ENCODE measurements around the gene FSIP1.
A peak's percentile ranks its signal among the peaks of the same experiment; 100 is the strongest.
"Not testable (repeated sequence)": the region's sequence is repeated elsewhere in the genome, so short reads cannot be mapped to it uniquely, and the experiment has no call there.

Gene FSIP1

DNA sequence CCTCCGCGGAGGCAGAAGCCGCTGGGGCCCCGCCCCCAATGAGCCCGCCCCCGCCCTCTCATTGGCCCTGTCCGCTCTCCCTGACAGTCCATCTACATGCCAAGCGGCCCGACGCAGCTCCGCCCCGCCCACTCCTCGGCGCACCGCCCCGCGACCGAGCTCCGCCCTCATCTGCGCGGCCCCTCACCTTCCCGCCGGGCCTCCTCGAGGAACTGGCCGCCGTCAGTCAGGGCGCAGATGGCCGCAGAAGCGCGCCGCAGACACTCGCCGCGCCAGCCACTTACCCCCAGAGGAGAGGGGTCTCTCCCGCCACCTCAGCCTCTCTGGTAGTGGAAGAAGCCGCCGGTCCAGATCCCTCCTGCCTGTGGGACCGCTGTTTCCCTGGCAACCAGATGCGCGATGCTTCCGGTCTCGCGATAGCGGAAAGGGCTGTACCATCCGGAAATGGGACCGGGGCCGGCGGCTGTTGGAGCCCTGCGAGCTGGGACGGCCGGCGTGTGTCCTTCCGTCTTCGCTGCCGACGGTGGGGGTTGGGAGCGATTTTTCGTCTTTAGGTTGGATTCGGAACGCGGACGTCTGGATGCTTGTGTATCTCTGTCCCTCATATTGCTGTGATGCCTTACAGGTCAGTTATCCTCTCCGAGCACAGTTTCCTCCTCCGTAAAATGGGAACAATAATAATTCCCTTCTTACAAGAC lies at the start of gene FSIP1:
Gene FSIP1, minus strand, starts transcription at position 401 of the 698 bp plus-strand sequence. CDS start 6,317 bp downstream, outside the sequence.
- DNase-seq, result peak; percentile 97

DNA sequence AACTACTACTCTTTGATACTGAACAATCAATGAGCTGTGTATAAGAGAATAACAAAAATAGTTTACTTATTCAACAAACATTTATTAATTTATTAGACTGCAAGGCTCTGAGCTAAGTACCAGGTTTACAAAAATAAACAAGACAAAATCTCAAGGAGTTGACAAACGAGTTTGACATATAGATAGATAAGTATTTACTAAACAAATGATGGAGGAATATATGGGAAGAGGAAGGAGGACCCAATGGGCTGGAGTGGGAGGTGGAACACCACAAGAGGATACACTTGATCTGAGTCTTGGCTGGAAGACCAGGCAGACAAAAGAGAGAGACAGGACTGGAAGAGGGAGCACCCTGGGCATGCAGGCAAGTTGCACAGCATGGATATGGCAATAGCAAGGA lies 47.5 kb upstream of the FSIP1 start:
- DNase-seq, result peak; percentile 34

DNA sequence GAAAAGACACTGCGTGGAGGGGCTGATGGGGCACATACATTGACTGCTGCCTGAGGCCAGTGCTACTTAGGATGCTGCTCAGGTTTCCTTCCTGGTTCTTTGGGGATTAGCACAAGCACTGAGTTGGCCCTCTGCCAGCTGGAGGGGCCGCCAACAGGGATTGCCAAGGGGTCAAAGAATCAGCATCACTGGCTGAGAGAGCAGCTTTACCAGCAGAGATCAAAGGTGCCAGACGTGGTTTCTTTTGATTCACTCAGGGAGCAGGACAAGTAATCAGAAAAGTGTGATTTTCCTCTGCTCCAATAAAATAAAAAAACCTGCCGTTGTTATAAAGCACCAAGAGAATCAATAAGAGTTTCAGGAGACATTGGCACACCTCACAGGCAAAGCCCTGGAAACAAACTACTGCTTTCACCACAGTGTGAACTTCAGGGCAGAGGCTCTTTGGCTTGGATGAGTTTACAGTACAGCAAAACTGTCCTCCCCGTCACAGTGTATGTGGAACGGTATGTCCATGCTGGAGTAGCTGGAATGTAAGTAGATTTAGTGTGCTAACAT lies 45.8 kb upstream of the FSIP1 start:
- peak; percentile 12 for DNase-seq

DNA sequence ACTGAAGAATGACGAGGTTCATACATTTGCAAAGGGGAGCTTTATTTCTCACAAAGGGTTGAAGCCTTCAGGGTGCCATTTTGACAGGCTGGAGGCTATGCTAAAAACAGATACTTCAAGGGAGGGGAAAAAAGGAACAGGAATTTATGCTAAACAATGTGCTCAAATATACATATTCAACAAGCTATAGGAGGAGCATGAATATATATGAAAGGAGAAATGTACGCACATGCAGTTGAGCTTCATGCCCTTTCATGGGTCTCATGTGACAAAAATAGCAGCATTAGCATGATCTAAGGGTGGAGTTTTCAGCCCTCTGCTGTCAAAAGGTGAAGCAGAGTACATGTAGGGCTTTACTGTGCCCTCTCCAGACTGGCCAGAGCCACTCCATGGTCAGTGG lies 44.3 kb upstream of the FSIP1 start:
- DNase-seq, result no peak

DNA sequence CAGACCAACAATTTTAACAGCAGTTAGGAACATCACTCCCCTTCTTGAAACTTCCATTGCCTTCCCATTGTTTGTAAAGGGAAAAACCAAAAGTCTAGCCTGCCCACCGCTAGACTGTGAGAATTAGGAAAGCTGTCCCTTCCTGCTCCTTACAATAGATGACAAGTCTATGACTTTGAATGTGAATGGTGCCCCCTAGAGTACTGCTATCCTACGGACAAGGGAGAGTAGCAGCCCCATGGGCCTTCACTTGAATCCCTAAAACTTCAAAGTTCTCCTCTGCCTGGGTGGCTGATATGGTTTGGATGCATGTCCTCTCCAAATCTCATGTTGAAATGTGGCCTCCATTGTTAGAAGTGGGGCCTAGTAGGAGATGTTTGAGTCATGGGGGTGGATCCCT lies 41.0 kb upstream of the FSIP1 start:
- no peak for DNase-seq

DNA sequence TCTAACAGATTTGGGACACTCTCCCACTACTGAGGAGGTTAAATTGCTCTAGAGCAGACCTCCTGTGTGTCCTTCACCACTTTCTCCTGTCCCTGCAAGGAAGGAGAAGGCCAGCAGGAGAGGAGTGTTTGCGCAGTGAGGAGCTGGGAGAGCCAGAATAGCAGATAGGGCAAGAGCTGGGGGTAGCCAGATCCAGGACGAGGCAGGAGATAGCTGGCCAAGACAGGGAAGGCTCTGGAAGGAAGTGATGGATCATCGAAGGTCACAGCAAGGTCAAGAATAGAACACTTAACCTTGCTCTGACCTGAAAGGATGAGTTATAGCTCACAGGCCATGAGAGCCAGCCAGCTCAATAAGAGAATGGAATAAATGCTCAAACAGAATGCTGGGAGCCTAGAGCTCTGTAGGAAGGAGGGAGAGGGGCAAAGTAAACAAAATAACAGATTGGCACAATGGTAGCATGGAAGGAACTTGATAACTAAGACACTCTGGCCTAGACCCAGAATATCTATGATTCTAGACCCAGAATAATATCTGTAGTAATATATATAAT lies 37.5 kb upstream of the FSIP1 start:
- DNase-seq, result no peak

DNA sequence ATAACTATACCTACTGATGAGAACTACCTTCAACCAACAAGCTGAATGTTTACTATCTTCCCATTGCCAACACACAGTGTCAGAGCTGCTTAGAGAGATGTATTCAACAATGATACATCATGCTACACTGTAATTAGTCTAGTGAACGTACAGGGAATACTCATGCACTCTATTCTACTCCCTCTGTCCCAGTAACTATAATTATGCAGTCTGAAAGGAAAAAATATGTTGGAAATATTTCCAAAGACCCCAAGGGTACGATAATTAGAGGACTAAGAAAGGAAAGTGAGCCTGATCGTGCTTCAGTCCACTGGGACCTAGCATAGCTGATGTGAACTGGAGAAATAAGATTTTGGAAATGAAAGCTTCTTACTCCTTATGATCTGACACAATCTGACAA lies 36.9 kb upstream of the FSIP1 start:
- no peak for DNase-seq

DNA sequence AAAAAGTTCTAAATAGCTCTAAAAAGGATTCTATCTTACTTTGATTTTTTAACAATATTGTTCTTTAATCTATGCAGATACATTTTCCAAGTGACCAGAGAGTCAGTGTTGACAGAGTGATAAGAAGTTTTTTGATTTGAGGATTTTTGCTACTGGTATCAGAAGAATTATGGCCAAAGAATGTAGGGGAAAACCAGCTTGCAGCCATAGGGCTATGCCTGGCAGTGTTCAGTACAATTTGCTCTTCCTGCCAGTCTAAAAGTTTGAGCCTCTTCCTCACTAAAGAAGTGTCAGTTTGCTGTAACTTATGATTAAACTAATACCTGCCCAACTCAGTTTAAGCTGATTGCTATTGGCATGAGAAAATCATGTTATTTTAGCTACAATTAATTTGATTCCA lies 35.3 kb upstream of the FSIP1 start:
- DNase-seq, result no peak

DNA sequence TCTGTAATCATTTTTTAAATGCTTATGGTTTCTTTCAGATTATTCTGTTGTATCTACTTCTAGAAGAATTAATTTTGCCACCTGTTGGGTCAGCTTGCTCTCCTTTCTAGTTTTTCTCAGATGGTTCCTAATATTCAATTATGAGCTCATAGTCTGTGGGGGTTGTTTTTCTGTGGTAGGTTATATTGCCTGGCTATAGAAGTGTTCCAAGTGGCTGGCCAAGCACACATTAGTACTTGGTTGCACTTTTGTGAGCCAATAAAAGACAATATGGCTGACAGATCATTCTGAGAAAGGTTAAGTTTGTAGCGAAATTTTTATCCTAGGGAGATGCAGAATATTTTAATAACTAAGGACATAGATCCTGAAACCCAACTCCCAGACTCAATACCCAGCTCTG lies 31.8 kb upstream of the FSIP1 start:
- no peak for DNase-seq

DNA sequence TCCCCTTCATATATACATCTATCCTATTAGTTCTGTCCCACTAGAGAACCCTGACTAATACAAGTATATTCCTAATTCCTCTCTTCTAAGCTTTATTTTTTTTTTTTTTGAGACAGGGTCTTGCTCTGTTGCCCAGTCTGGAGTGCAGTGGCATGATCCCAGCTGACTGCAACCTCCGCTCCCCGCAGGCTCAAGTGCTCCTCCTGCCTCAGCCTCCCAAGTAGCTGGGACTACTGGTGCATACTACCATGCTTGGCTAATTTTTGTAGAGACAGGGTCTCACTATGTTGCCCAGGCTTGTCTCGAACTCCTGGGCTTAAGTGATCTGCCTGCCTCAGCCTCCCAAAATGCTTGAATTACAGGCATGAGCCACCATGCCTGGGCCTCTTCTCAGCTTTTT lies 30.0 kb upstream of the FSIP1 start:
- DNase-seq, result not testable (repeated sequence)

DNA sequence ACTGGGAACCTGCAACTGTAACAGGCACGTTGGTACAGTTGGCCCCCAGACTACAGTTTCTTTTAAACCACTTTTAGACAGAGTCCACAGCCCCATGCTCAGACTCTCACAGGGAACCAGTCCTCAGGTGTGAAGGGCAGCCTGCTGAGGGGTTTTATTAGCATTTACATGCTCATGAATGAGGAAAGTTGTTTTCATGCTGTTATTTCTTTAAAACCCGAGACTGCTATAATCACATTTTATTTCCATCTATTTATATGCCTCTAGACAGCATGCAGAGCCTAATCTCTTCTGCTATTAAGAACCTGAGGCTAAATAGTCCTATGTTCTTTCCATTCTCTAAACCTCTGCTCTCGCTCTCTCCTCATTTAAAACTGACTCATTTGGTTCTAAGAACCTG lies 26.3 kb upstream of the FSIP1 start:
- no peak for DNase-seq

DNA sequence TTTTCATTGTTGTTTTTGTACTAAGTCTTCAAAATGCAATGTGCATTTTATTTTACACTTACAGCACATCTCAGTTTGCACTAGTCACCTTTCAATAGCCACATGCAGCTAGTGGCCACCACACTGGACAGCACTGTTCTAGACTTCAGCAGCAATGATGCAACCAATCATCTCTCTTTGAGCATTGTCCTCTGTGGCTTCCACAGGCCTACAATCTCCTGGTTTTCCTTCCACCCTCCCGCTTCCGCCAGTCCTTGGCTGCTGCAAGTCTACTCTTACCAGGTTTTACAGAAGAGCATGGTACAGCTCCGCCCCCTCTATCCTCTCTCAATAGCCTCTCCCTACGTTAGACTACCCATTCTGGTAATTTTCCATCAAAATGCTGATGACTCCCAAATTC lies 25.1 kb upstream of the FSIP1 start:
- DNase-seq, result no peak

DNA sequence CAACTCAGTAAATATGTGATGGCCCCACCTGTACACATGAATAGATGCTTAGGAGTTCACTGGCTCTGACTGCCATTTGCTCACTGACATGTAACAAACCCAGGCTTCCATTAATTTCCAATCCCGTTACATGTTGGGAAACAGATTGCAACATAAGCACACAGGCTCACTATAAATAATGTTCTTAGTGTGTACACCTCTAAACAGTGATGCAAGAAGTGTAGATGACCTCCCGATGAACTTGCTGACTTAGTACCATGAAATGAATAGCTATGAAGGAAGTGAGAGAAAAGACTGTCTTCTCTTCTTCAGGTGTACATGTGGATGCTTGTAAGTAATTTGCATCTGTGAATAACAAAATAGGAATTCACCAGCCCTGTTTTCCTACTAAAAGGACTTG lies 21.4 kb upstream of the FSIP1 start:
- DNase-seq, result no peak

DNA sequence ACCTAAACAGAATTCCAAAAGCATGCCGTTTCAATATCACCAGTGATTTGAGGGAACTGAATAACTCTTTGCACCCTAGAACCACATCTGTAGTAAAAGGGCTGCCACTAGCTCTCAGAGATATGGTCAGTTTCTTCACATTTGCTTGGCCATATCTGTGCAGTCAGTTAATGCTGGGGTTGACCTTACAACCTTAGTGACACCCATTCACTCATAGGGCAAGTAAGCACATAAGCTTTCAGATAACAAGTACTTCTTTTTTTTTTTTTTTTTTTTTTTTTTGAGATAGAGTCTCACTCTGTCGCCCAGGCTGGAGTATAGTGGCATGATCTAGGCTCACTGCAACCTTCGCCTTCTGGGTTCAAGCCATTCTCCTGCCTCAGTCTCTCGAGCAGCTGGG lies 20.4 kb upstream of the FSIP1 start:
- no peak for DNase-seq

DNA sequence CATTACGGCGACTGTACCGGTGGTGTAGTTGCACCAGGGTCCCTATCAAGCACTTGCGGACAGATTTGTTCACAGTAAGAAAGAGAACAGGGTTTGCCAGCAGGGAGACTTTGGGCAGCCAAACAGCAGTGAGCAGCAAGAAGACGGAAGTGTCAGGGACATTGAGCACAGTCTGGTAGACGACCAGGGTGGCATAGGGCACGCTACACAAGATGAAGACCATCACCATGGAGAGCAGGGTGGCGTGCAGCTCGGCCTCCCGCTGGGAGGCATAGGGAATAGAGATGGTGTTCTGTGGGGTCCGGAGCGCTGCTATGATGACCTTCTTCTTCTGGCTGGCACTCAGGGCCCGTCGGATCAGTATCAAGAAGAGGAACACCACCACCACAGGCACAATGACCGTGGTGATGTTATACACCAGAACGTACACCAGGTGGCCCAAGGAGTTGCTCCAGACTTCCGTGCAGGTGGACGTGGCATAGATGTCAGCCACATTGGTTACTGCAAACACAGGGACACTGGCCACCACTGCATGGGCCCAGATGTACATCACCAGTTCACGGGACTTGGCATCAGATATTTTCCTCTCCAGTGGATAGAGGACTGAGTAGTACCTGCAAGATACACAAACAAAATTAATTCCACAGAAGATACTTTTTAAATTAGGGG lies 19.1 kb upstream of the FSIP1 start:
- DNase-seq, result peak; percentile 77

DNA sequence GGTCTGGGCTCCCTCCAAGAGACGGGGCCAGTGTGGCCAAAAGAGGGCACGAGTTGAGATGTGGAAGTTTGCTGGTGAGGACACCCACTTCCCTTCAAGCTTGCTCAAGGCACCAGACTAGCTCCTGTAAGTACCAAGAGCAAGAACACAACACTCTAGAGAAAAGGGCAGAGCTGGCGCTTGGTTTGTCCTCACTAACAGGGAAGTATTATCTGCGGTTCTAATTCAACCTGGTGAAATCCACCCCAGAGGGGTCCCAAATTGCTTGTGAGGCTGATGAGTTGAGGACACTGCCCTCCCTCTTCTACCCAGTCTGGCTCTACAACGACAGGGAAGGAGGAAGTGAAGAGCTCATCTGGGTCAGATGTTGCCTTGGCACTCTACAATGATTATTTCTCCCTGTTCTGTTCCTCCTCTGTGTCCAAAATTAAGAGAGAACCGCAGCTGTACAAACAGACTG lies 16.9 kb upstream of the FSIP1 start:
- no peak for DNase-seq

DNA sequence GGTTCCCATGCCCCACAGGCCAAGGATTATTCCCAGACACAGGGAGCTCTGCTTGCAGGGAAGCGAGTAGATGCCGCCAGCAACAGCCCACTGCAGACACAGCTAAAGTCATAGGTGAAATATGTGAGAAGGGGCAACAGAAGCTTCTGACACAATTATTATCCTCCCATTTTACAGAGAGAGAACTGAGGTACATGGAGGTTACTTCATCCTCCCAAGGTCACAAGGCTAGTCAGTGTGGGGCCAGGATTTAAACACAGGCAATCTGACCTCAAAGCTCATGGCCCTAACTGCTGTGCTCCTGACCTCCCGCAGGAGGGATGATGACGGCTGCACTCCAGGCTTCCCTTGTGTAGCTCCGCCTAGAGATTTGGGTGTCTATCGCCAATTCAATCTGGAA lies 15.7 kb upstream of the FSIP1 start:
- DNase-seq, result no peak

DNA sequence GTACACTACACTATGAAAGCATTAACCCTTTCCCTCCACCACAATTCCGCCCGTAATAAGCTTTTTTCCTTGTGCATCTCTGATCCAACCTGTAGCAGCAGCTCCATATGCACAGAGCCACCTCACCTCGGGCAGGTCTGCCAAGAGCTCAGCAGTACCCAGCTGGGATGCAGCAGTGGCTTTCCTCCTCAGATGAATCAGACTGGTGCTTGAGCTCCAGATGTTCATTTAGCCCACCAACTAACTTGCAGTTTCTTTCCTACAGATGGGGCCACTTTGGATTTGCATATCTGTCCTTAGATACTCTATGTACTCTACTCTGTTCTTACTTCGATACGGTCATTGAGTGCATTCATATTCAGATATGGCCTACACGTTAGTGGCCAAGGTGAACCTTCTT lies 14.8 kb upstream of the FSIP1 start:
- DNase-seq, result no peak

DNA sequence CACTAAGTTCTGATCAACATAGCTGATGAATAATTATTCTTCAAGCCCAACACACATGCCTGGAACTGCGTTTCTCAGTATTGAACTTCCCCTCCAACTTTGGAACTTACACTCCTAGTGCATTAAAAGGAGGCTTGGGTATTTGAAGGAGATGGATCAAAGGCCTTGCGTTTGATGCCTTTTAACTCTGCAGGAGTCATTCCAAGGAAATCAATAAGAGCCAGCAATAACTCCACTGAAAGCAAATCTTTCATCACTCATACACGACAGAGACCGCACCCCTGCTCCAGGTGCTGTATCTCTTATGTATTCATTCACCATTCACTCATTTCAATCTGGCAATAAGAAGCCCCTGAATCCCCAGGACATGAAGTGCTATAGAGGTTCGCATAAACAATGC lies 14.0 kb upstream of the FSIP1 start:
- no peak for DNase-seq

DNA sequence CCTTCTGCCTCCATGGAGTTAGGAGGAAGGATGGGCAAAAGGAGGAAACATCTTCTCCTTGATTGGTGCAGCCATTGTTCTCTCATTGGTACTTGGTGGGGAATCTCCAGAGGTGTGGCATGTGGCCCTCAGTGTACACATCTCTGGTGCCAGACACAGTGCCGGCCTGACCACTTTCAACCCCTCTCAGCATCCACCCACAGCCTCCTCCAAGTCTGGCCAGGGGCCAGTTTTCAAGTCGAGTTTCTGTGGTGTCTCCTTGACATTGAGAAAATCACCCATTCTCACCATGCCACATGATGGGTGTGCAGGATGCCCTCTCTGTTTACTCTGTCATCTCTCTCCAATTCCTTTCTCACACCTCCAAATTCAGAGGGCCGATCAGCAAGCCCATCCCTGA lies 12.8 kb upstream of the FSIP1 start:
- no peak for DNase-seq

DNA sequence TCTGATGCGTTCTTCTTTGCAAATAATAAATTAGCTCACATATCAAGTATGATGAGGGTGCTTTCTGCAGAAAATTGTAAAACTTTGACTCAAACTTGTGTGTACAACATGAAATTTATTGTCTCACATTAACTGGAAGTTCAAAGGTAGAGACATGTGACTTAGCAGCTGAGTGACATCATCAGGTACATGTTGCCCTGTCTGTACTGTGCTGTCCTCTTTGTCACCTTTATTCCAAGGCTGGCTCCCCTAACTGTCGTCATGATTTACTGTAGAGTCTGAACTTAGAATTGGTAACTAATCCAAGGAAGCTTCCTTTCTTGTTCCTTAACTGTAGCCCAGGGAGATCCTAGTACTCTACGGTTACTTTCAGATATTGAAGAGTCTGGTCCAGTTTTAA lies 12.3 kb upstream of the FSIP1 start:
- DNase-seq, result no peak

DNA sequence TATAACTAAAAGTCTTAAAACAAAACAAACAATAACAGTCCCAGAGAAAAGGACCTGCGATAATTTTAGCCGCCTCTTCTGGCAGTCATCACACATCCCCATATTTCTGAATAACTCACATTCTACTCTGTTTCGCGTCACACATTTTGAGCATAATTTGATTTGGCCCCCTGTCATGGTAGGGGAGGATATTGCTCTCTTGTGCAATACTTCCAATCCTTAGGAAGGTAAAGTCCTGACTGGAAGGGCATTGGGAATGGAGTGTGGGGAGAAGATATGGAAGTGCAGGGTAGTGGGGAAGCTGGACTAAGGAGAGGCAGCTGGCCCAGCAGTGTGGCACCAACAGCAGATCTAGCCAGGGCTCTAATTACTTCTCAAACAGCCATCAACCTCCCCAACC lies 11.3 kb upstream of the FSIP1 start:
- no peak for DNase-seq

DNA sequence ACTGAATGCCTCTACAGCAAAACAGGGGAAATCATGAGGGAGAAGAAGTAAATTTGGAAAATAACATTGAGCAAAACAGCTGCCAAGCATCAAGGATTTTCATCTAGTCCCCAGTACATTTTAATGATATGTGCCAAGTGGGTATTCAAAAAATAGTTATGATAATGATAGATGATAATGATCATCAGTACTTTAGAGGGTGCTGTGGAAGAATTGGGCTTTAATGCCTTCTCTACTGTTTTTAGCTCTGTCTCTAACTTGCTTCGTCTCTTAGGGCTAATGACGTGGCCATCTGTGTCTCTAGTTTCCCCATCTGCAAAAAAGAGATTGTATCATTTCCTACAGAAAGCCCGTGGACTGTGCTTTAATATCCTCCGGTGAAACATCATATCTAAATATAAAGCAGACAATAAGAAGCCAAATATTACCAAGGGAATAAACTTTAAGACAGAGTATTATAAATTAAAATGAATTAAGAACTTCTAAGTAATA lies 10.2 kb upstream of the FSIP1 start:
- no peak for DNase-seq

Data from DMS53 (cell line).